LNCAP (cell line): ENCODE results near the gene SCO2.

Source experiments
- CTCF ChIP-seq: fragments of 450-650 bp; IDR thresholded peaks from 2 replicates; pipeline ENCODE4 v1.5.1; 2017; ENCODE audit warnings: mild to moderate bottlenecking

The SCO2 gene

GRCh38 chr22:50505776-50506610 is 19.4 kb downstream of the SCO2 start:
- TF ChIP-seq CTCF, result no peak

- TF ChIP-seq CTCF, result no peak
Observed at GRCh38 chr22:50505276-50505775, 20.1 kb downstream of the SCO2 start.

- TF ChIP-seq CTCF, result no peak
Observed at GRCh38 chr22:50504369-50505211, 20.8 kb downstream of the SCO2 start.

GRCh38 chr22:50503475-50504145 is 21.8 kb downstream of the SCO2 start:
- TF ChIP-seq CTCF, result no peak

- no peak for TF ChIP-seq CTCF
Observed at GRCh38 chr22:50502628-50503474, 22.5 kb downstream of the SCO2 start.

- TF ChIP-seq CTCF, result no peak
Observed at GRCh38 chr22:50502096-50502495, 23.3 kb downstream of the SCO2 start.

- TF ChIP-seq CTCF, result no peak
Observed at GRCh38 chr22:50500452-50500851, 24.9 kb downstream of the SCO2 start.
